Stomach (tissue), 9 donors: ENCODE data around the gene PRKCZ. TPM values are rescaled to one million over a fixed set of nuclear protein-coding genes. Genes with fewer than 3 reads are reported as not detected.

Source experiments
- DNase-seq, 2 donors: peaks; one replicate each; pipeline versions ENCODE4 v3.0.0 to v3.0.0-alpha.2; 2013 to 2019
- H3K27ac ChIP-seq, 5 donors: fragments of 200-600 bp in 4 of 5; sonication (generic) in 4 of 5; one replicate each; pipeline ENCODE4 v1.5.1; 2013 to 2019; ENCODE audit warnings: mild to moderate bottlenecking in 1 of 5, moderate library complexity in 1 of 5
- H3K27me3 ChIP-seq, 3 donors: fragments of 200-600 bp; sonication (generic); one replicate each; pipeline ENCODE4 v1.5.1; 2017 to 2019; ENCODE audit warnings: mixed run types in 1 of 3
- H3K36me3 ChIP-seq, 4 donors: fragments of 200-600 bp; sonication (generic); 1 replicate in 3 of 4; 2 replicates in 1 of 4; pipeline ENCODE4 v1.5.1; 2016 to 2019
- H3K4me1 ChIP-seq, 4 donors: fragments of 200-600 bp; sonication (generic); one replicate each; pipeline ENCODE4 v1.5.1; 2016 to 2019
- H3K4me3 ChIP-seq, 4 donors: fragments of 200-600 bp; sonication (generic) in 3 of 4; one replicate each; pipeline ENCODE4 v1.5.1; 2016 to 2019; ENCODE audit warnings: mild to moderate bottlenecking in 1 of 4
- H3K9me3 ChIP-seq, 4 donors: fragments of 200-600 bp; sonication (generic); one replicate each; pipeline ENCODE4 v1.5.1; 2016 to 2019
- CTCF ChIP-seq, 7 experiments: fragments of 450-650 bp in 4 of 7; fragments of 200-600 bp in 3 of 7; sonication (generic) in 3 of 7; IDR thresholded peaks; one replicate each; pipeline ENCODE4 v1.5.1; 2016 to 2019; ENCODE audit warnings: antibody characterized with exemption in 7 of 7, control low read depth in 2 of 7, mild to moderate bottlenecking in 1 of 7
- EP300 ChIP-seq: sonication (generic); formaldehyde crosslinking; IDR thresholded peaks from one replicate; pipeline ENCODE4 v1.6.1; 2017; ENCODE audit warnings: antibody characterized with exemption
- POLR2A ChIP-seq, 4 donors: fragments of 450-650 bp; IDR thresholded peaks; one replicate each; pipeline ENCODE4 v1.6.1; 2016; ENCODE audit warnings: antibody characterized with exemption in 4 of 4, control low read depth in 2 of 4, mild to moderate bottlenecking in 1 of 4, moderate library complexity in 1 of 4
- POLR2AphosphoS5 ChIP-seq, 3 donors: sonication (generic); formaldehyde crosslinking; IDR thresholded peaks; one replicate each; pipeline ENCODE4 v1.6.1; 2016; ENCODE audit warnings: antibody characterized with exemption in 3 of 3
- WGBS, 5 donors: extraction: QIAGEN DNeasy Blood & Tissue Kit in 3 of 5; methylation state at CpG; one replicate each; pipeline versions ENCODE4 v1.1.5 to v1.1.7; 2013 to 2018; 5-methylcytosine and 5-hydroxymethylcytosine counted together
- intact Hi-C: fragments of 100-400 bp; cut with DNase I; formaldehyde crosslinking; loops from one replicate; pipeline ENCODE4 v1.15.1; 2023; ENCODE audit warnings: low total_unique reads
- polyA plus RNA-seq, 3 donors: library from polyadenylated mRNA; stranded (reverse); fragments of 200-250 nt; gene quantifications; one replicate each; pipeline ENCODE4 v1.2.3, GENCODE V29; 2013
- total RNA-seq, 5 donors: library from RNA; depleted of rRNA; stranded (reverse); fragments of >200 nt; gene quantifications; one replicate each; pipeline versions ENCODE4 v1.1.0 to v1.2.3, GENCODE V29; 2014 to 2016
- donor health status: healthy with polysubstance abuse.
- donor health status: Bipolar disorder and iron deficiency.
- donor health status: healthy.

PRKCZ gene
- total and polyA plus RNA-seq, 8 donors, result 11.1 to 55.8 (median 25.5) TPM

DNA sequence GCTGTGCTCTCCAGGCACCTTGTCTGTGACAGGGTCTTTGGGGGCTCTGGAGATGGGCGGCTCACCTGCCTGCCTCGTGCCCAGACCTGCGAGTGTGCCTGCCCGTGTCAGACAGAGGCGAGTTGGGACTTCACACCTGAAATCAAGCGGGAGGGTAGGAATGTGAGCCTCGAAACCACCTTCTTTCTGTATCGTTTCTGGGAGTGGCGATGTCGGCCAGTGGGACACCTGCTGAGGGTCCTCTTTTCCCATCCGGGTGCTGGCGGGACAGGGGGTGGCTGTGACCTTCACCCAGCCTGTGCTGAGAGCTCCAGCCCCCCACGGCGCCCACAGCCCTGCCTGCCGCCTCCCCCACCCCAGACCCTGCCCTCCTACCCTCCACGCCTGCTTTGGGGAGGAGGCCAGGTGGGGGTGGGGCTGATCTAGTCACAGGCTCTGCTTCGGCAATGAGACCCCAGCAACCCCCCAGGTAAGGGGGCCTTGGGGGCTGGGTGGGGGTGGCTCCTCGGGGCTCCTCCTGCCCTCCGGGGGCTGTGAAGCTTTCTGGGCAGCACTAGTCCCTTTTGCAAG lies 160.0 kb downstream of the PRKCZ start:
- TF ChIP-seq POLR2AphosphoS5 (IDR thresholded peaks at IDR 0.05) (no peak), EP300 (no peak), CTCF (IDR thresholded peaks at IDR 0.05) (no peak), POLR2A (IDR thresholded peaks at IDR 0.05) (no peak)
- WGBS, 5 donors, result 80 to 88% (median 87%) methylated on average over 11 to 19 of the region's 19 CpGs
- Histone ChIP-seq H3K27ac (peak overlapping the region in 4 of 5 donors; percentile 85 to 93 (median 90)), H3K9me3 (no peaks in the 10 kb centered on the region), H3K4me1 (peaks cover 69 to 93% (median 88%) of the 10 kb centered on the region in 4 donors), H3K36me3 (no peaks in the 10 kb centered on the region), H3K4me3 (no peak overlapping the region), H3K27me3 (no peaks in the 10 kb centered on the region)
- peak in 1 of 2 donors; percentile 42 for DNase-seq
- intact Hi-C loops, result no loop called here

- Histone ChIP-seq H3K27me3 (no peaks in the 10 kb centered on the region), H3K27ac (peak overlapping the region in 3 of 5 donors; percentile 89 to 93 (median 90)), H3K9me3 (no peaks in the 10 kb centered on the region), H3K4me3 (no peak overlapping the region), H3K4me1 (peaks cover 64 to 88% (median 85%) of the 10 kb centered on the region in 4 donors), H3K36me3 (no peaks in the 10 kb centered on the region)
- 89 to 94% (median 93%) methylated on average over 10 to 13 of the region's 13 CpGs for WGBS, 5 donors
- TF ChIP-seq CTCF (IDR thresholded peaks at IDR 0.05) (no peak), POLR2A (IDR thresholded peaks at IDR 0.05) (no peak), POLR2AphosphoS5 (IDR thresholded peaks at IDR 0.05) (no peak), EP300 (no peak)
- intact Hi-C loops, result no loop called here
- peak in 1 of 2 donors; percentile 14 for DNase-seq
These were observed 160.6 kb downstream of the PRKCZ start for GRCh38 chr1:2210786-2211185.

DNA sequence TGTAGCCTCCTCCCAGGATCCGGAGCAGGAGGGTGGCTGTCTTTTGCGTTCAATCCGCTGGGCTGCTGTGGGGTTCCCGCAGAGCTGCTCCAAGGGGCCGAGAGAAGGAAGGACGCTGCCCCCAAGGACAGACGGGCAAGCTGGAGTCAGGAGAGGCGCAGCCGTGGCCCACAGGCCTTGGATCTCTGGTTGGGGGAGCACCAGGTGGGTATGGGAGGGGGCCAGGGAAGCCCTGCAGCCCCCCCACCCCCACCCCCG lies 162.0 kb downstream of the PRKCZ start:
- TF ChIP-seq CTCF (IDR thresholded peaks at IDR 0.05) (no peak), EP300 (no peak), POLR2AphosphoS5 (IDR thresholded peaks at IDR 0.05) (no peak), POLR2A (IDR thresholded peaks at IDR 0.05) (no peak)
- Histone ChIP-seq H3K9me3 (no peaks in the 10 kb centered on the region), H3K27me3 (no peaks in the 10 kb centered on the region), H3K4me3 (peak overlapping the region; percentile 16 to 37 (median 24)), H3K4me1 (peaks cover 55 to 74% (median 71%) of the 10 kb centered on the region in 4 donors), H3K27ac (peak overlapping the region; percentile 87 to 94 (median 91)), H3K36me3 (no peaks in the 10 kb centered on the region)
- no peak for DNase-seq
- 36 to 84% (median 47%) methylated on average over 4 to 10 of the region's 10 CpGs for WGBS, 5 donors
- intact Hi-C loops, result no loop called here

- H3K4me1 ChIP-seq, result peaks cover 49 to 68% (median 65%) of the 10 kb centered on the region in 4 donors
- H3K9me3 ChIP-seq, result no peaks in the 10 kb centered on the region
- no peaks in the 10 kb centered on the region for H3K27me3 ChIP-seq
- intact Hi-C loops, result no loop called here
- peak overlapping the region; percentile 18 to 37 (median 32) for H3K4me3 ChIP-seq
- peak; percentile 88 to 98 for DNase-seq
- peak overlapping the region; percentile 87 to 94 (median 91) for H3K27ac ChIP-seq
- no peaks in the 10 kb centered on the region for H3K36me3 ChIP-seq
- 5 to 27% (median 8%) methylated on average over 12 to 49 of the region's 49 CpGs for WGBS, 5 donors
- TF ChIP-seq POLR2AphosphoS5 (IDR thresholded peaks at IDR 0.05) (peak; percentile 49 to 74 (median 74)), POLR2A (IDR thresholded peaks at IDR 0.05) (no peak), EP300 (peak; percentile 36), CTCF (IDR thresholded peaks at IDR 0.05) (peak in 3 of 7 experiments; percentile 33 to 41 (median 40))
These were observed 162.6 kb downstream of the PRKCZ start for GRCh38 chr1:2212532-2213491.
